ENCODE measurements around the gene PAM.

DNA sequence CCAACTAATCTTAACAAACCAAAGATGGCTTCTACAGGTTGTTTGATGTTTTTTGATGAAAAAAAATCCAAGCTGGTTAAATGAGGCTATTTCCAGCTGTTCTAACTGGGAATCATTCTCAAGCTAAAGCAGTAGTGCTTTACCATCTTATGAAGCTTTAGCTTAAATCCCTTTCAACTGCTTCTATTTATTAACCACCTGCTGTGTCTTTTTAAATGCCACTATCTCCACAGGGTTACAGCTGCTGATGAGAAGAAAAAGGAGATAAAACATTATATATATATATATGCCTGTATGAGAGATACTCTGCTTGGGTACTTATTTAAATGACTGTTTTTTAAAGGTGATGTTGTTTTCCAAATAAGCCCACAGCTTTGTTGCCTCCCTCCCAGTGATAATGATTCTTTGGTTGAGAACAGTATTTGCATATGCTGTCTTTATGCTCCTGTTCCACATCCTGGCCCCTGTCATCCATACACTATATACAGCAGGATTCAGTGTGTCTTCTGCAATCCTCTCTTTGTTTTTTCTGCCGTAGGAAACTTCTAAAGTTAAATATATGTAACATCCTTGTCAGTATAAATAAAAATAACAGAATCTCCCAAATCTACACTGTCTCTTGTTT lies 164.0 kb downstream of the PAM start:
- TF ChIP-seq, protein P1, sequence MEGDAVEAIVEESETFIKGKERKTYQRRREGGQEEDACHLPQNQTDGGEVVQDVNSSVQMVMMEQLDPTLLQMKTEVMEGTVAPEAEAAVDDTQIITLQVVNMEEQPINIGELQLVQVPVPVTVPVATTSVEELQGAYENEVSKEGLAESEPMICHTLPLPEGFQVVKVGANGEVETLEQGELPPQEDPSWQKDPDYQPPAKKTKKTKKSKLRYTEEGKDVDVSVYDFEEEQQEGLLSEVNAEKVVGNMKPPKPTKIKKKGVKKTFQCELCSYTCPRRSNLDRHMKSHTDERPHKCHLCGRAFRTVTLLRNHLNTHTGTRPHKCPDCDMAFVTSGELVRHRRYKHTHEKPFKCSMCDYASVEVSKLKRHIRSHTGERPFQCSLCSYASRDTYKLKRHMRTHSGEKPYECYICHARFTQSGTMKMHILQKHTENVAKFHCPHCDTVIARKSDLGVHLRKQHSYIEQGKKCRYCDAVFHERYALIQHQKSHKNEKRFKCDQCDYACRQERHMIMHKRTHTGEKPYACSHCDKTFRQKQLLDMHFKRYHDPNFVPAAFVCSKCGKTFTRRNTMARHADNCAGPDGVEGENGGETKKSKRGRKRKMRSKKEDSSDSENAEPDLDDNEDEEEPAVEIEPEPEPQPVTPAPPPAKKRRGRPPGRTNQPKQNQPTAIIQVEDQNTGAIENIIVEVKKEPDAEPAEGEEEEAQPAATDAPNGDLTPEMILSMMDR (IDR thresholded peaks at IDR 0.05): no peak
- TF ChIP-seq POLR2AphosphoS5 (IDR thresholded peaks at IDR 0.05): no peak
- TF ChIP-seq POLR2A (IDR thresholded peaks at IDR 0.05): no peak

All from breast epithelium (tissue), 3 donors.